Liver (tissue), 9 donors: ENCODE results near the gene TCAIM. TPM values are rescaled to one million over a fixed set of nuclear protein-coding genes. Genes with fewer than 3 reads are reported as not detected.

Source experiments
- DNase-seq: peaks from one replicate; pipeline ENCODE4 v3.0.0-alpha.2; 2017; ENCODE audit warnings: low spot score
- H3K27ac ChIP-seq, 2 donors: one replicate each; pipeline ENCODE4 v1.7.0; 2013; ENCODE audit warnings: inconsistent platforms in 2 of 2, low read length in 2 of 2, control low read depth in 1 of 2, low read depth in 1 of 2, mild to moderate bottlenecking in 1 of 2
- H3K27me3 ChIP-seq, 4 donors: one replicate each; pipeline versions ENCODE4 v1.6.1 to v1.7.0; 2013; ENCODE audit warnings: low read length in 3 of 4, inconsistent platforms in 1 of 4, mild to moderate bottlenecking in 1 of 4, moderate library complexity in 1 of 4; ENCODE audit not compliant: control insufficient read depth in 4 of 4, insufficient read depth in 4 of 4
- H3K36me3 ChIP-seq, 4 donors: one replicate each; pipeline versions ENCODE4 v1.6.1 to v1.7.0; 2013; ENCODE audit warnings: low read length in 3 of 4, mild to moderate bottlenecking in 3 of 4, low read depth in 1 of 4, moderate library complexity in 1 of 4; ENCODE audit not compliant: control insufficient read depth in 4 of 4, insufficient read depth in 3 of 4
- H3K4me1 ChIP-seq, 4 donors: one replicate each; pipeline versions ENCODE4 v1.6.1 to v1.7.0; 2013; ENCODE audit warnings: low read length in 3 of 4, mild to moderate bottlenecking in 3 of 4, moderate library complexity in 1 of 4; ENCODE audit not compliant: control insufficient read depth in 4 of 4, insufficient read depth in 4 of 4
- H3K4me3 ChIP-seq, 3 donors: one replicate each; pipeline versions ENCODE4 v1.6.1 to v1.7.0; 2013; ENCODE audit warnings: low read length in 3 of 3, control low read depth in 1 of 3, low read depth in 1 of 3, mild to moderate bottlenecking in 1 of 3
- H3K9ac ChIP-seq, 2 donors: one replicate each; pipeline ENCODE4 v1.7.0; 2013; ENCODE audit warnings: low read length in 2 of 2, mild to moderate bottlenecking in 2 of 2, moderate library complexity in 2 of 2, control low read depth in 1 of 2, low read depth in 1 of 2
- H3K9me3 ChIP-seq, 4 donors: one replicate each; pipeline versions ENCODE4 v1.6.1 to v1.7.0; 2013; ENCODE audit warnings: low read length in 3 of 4; ENCODE audit not compliant: control insufficient read depth in 4 of 4
- EGR1 ChIP-seq, 2 donors: IDR thresholded peaks; 2 replicates each; pipeline ENCODE4 v1.6.1; 2016 to 2018; ENCODE audit warnings: antibody characterized with exemption in 2 of 2, low read depth in 2 of 2
- FOXA1 ChIP-seq: IDR thresholded peaks from 2 replicates; pipeline ENCODE4 v1.6.1; 2016; ENCODE audit warnings: antibody characterized with exemption
- FOXA2 ChIP-seq: IDR thresholded peaks from 2 replicates; pipeline ENCODE4 v1.6.1; 2016; ENCODE audit warnings: antibody characterized with exemption
- GABPA ChIP-seq, 2 donors: IDR thresholded peaks in 1 of 2; conservative IDR thresholded peaks in 1 of 2; 2 replicates each; pipeline ENCODE4 v1.6.1; 2016; ENCODE audit warnings: antibody characterized with exemption in 2 of 2, mild to moderate bottlenecking in 1 of 2, moderate library complexity in 1 of 2
- HNF4G ChIP-seq: IDR thresholded peaks from 2 replicates; pipeline ENCODE4 v1.6.1; 2016; ENCODE audit warnings: antibody characterized with exemption
- JUND ChIP-seq, 2 donors: IDR thresholded peaks; 2 replicates each; pipeline ENCODE4 v1.6.1; 2016; ENCODE audit warnings: antibody characterized with exemption in 2 of 2
- NR2F2 ChIP-seq: IDR thresholded peaks from 2 replicates; pipeline ENCODE4 v1.6.1; 2016; ENCODE audit warnings: antibody characterized with exemption
- RAD21 ChIP-seq, 2 donors: IDR thresholded peaks; 2 replicates each; pipeline ENCODE4 v1.6.1; 2016; ENCODE audit warnings: antibody characterized with exemption in 2 of 2, mild to moderate bottlenecking in 2 of 2
- RXRA ChIP-seq, 2 donors: IDR thresholded peaks; 2 replicates each; pipeline ENCODE4 v1.6.1; 2017 to 2018; ENCODE audit warnings: antibody characterized with exemption in 2 of 2, mild to moderate bottlenecking in 1 of 2
- SP1 ChIP-seq: IDR thresholded peaks from 2 replicates; pipeline ENCODE4 v1.6.1; 2018; ENCODE audit warnings: antibody characterized with exemption, mild to moderate bottlenecking
- TAF1 ChIP-seq: conservative IDR thresholded peaks from 2 replicates; pipeline ENCODE4 v1.6.1; 2016; ENCODE audit warnings: antibody characterized with exemption, mild to moderate bottlenecking
- YY1 ChIP-seq: IDR thresholded peaks from 2 replicates; pipeline ENCODE4 v1.6.1; 2016; ENCODE audit warnings: antibody characterized with exemption, mild to moderate bottlenecking
- WGBS: extraction: QIAGEN DNeasy Blood & Tissue Kit; methylation state at CpG from one replicate; pipeline ENCODE4 v1.1.7; 2013; 5-methylcytosine and 5-hydroxymethylcytosine counted together
- polyA plus RNA-seq, 2 donors: library from polyadenylated mRNA; stranded (reverse) in 1 of 2; unstranded in 1 of 2; fragments of 200-250 nt in 1 of 2; fragments of >200 nt in 1 of 2; fragmentation: Nextera tagmentation in 1 of 2; extraction: Ambion mirVana in 1 of 2; gene quantifications; one replicate each; pipeline versions ENCODE4 v1.2.1 to v1.2.3, GENCODE V29; 2013 to 2015
- total RNA-seq, 2 donors: library from RNA; depleted of rRNA; stranded (reverse); fragments of >200 nt; gene quantifications; one replicate each; pipeline ENCODE4 v1.2.3, GENCODE V29; 2014
- TF ChIP-seq, protein P1 (sequence below): IDR thresholded peaks from 2 replicates; pipeline ENCODE4 v1.6.1; 2016; ENCODE audit warnings: antibody characterized with exemption
- TF ChIP-seq, protein P2 (sequence below): IDR thresholded peaks from 2 replicates; pipeline ENCODE4 v1.6.1; 2016; ENCODE audit warnings: antibody characterized with exemption
- TF ChIP-seq, protein P3 (sequence below): IDR thresholded peaks from 2 replicates; pipeline ENCODE4 v1.6.1; 2016; ENCODE audit warnings: antibody characterized with exemption, mild to moderate bottlenecking
- TF ChIP-seq, protein P4 (sequence below): fragments of 150-350 bp; IDR thresholded peaks from 2 replicates; pipeline ENCODE4 v1.5.1; 2017; ENCODE audit warnings: improper control_type of control experiment, low read depth, low read length; ENCODE audit not compliant: missing input control
- TF ChIP-seq, protein P5 (sequence below): IDR thresholded peaks from 2 replicates; pipeline ENCODE4 v1.6.1; 2016; ENCODE audit warnings: antibody characterized with exemption
- donor health status: healthy.
- donor health status: healthy.
- donor health status: healthy.
- donor health status: healthy.
- donor health status: healthy.

TCAIM gene
- total and polyA plus RNA-seq, 4 donors = 21.0 to 46.6 (median 24.0) TPM

DNA sequence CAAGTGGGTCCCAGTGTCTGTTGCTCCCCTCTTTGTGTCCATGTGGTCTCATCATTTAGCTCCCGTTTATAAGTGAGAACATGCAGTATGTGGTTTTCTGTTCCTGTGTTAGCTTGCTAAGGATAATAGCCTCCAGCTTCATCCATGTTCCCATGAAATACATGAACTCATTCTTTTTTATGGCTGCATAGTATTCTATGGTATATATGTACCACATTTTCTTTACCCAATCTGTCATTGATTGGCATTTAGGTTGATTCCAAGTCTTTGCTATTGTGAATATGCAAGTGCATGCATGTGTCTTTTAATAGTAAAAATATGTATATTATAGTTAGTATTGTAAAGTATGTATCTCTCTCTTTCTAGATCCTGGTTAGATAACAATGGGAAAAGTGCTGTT, 53.9 kb downstream of the TCAIM start:
- TF ChIP-seq, protein P1, sequence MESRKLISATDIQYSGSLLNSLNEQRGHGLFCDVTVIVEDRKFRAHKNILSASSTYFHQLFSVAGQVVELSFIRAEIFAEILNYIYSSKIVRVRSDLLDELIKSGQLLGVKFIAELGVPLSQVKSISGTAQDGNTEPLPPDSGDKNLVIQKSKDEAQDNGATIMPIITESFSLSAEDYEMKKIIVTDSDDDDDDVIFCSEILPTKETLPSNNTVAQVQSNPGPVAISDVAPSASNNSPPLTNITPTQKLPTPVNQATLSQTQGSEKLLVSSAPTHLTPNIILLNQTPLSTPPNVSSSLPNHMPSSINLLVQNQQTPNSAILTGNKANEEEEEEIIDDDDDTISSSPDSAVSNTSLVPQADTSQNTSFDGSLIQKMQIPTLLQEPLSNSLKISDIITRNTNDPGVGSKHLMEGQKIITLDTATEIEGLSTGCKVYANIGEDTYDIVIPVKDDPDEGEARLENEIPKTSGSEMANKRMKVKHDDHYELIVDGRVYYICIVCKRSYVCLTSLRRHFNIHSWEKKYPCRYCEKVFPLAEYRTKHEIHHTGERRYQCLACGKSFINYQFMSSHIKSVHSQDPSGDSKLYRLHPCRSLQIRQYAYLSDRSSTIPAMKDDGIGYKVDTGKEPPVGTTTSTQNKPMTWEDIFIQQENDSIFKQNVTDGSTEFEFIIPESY = no peak
- TF ChIP-seq JUND (IDR thresholded peaks at IDR 0.05) (no peak), SP1 (no peak), GABPA (IDR thresholded peaks at IDR 0.05 in 1 of 2, conservative IDR thresholded peaks at IDR 0.05 in 1 of 2) (no peak), RAD21 (IDR thresholded peaks at IDR 0.05) (no peak), RXRA (IDR thresholded peaks at IDR 0.05) (no peak), YY1 (no peak), EGR1 (IDR thresholded peaks at IDR 0.05; ENCODE audit: low read depth in 2 of 2) (no peak), NR2F2 (no peak), FOXA1 (no peak), HNF4G (no peak), FOXA2 (no peak), TAF1 (no peak)
- TF ChIP-seq, protein P2, sequence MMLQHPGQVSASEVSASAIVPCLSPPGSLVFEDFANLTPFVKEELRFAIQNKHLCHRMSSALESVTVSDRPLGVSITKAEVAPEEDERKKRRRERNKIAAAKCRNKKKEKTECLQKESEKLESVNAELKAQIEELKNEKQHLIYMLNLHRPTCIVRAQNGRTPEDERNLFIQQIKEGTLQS = no peak
- TF ChIP-seq, protein P3, sequence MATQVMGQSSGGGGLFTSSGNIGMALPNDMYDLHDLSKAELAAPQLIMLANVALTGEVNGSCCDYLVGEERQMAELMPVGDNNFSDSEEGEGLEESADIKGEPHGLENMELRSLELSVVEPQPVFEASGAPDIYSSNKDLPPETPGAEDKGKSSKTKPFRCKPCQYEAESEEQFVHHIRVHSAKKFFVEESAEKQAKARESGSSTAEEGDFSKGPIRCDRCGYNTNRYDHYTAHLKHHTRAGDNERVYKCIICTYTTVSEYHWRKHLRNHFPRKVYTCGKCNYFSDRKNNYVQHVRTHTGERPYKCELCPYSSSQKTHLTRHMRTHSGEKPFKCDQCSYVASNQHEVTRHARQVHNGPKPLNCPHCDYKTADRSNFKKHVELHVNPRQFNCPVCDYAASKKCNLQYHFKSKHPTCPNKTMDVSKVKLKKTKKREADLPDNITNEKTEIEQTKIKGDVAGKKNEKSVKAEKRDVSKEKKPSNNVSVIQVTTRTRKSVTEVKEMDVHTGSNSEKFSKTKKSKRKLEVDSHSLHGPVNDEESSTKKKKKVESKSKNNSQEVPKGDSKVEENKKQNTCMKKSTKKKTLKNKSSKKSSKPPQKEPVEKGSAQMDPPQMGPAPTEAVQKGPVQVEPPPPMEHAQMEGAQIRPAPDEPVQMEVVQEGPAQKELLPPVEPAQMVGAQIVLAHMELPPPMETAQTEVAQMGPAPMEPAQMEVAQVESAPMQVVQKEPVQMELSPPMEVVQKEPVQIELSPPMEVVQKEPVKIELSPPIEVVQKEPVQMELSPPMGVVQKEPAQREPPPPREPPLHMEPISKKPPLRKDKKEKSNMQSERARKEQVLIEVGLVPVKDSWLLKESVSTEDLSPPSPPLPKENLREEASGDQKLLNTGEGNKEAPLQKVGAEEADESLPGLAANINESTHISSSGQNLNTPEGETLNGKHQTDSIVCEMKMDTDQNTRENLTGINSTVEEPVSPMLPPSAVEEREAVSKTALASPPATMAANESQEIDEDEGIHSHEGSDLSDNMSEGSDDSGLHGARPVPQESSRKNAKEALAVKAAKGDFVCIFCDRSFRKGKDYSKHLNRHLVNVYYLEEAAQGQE = no peak
- TF ChIP-seq, protein P4, sequence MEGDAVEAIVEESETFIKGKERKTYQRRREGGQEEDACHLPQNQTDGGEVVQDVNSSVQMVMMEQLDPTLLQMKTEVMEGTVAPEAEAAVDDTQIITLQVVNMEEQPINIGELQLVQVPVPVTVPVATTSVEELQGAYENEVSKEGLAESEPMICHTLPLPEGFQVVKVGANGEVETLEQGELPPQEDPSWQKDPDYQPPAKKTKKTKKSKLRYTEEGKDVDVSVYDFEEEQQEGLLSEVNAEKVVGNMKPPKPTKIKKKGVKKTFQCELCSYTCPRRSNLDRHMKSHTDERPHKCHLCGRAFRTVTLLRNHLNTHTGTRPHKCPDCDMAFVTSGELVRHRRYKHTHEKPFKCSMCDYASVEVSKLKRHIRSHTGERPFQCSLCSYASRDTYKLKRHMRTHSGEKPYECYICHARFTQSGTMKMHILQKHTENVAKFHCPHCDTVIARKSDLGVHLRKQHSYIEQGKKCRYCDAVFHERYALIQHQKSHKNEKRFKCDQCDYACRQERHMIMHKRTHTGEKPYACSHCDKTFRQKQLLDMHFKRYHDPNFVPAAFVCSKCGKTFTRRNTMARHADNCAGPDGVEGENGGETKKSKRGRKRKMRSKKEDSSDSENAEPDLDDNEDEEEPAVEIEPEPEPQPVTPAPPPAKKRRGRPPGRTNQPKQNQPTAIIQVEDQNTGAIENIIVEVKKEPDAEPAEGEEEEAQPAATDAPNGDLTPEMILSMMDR = no peak
- TF ChIP-seq, protein P5, sequence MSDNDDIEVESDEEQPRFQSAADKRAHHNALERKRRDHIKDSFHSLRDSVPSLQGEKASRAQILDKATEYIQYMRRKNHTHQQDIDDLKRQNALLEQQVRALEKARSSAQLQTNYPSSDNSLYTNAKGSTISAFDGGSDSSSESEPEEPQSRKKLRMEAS = no peak
- 98% methylated on average over 1 of the region's 1 CpG for WGBS

DNA sequence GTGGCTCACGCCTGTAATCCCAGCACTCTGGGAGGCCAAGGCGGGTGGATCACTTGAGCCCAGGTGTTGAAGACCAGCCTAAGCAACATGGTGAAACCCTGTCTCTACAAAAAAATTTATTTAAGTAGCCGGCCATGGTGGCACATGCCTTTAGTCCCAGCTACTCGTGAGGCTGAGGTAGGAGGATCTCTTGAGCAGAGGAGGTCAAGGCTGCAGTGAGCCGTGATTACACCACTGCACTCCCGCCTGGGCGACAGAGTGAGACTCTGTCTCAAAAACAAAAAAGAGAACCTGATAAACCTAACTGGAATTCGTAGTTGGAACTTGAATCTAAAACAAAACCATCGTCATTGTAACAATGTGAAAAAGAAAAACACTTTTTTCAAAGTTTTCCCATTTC, 57.1 kb downstream of the TCAIM start:
- peaks cover 0 to 26% (median 10%) of the 10 kb centered on the region in 4 donors for H3K36me3 ChIP-seq
- H3K4me3 ChIP-seq = no peak overlapping the region
- no peaks in the 10 kb centered on the region for H3K9me3 ChIP-seq
- WGBS = 78% methylated on average over 9 of the region's 9 CpGs
- no peak for DNase-seq
- H3K4me1 ChIP-seq = peaks cover 0 to 4% (median under 1%) of the 10 kb centered on the region in 4 donors
- no peaks in the 10 kb centered on the region for H3K27me3 ChIP-seq
- H3K9ac ChIP-seq = no peak overlapping the region
- no peak overlapping the region for H3K27ac ChIP-seq
- TF ChIP-seq, protein P2 = no peak
- TF ChIP-seq EGR1 (IDR thresholded peaks at IDR 0.05; ENCODE audit: low read depth in 2 of 2) = no peak
- no peak for TF ChIP-seq SP1
- TF ChIP-seq NR2F2 = no peak
- TF ChIP-seq FOXA2 = no peak
- TF ChIP-seq, protein P3 = no peak
- no peak for TF ChIP-seq RXRA (IDR thresholded peaks at IDR 0.05)
- no peak for TF ChIP-seq GABPA (IDR thresholded peaks at IDR 0.05 in 1 of 2, conservative IDR thresholded peaks at IDR 0.05 in 1 of 2)
- TF ChIP-seq, protein P1 = no peak
- no peak for TF ChIP-seq HNF4G
- TF ChIP-seq, protein P5 = no peak

More for the DNA sequence above, 53.9 kb downstream of the TCAIM start:
- Histone ChIP-seq H3K9me3 (peaks cover 0 to 1% (median 0%) of the 10 kb centered on the region in 4 donors), H3K36me3 (peaks cover 0 to 26% (median 6%) of the 10 kb centered on the region in 4 donors), H3K4me1 (peaks cover 0 to 4% (median under 1%) of the 10 kb centered on the region in 4 donors), H3K27ac (no peak overlapping the region), H3K27me3 (no peaks in the 10 kb centered on the region), H3K4me3 (no peak overlapping the region), H3K9ac (no peak overlapping the region)
- DNase-seq = no peak
